ENCODE measurements around the gene LGALS4.
"Not testable (repeated sequence)": the region's sequence is repeated elsewhere in the genome, so short reads cannot be mapped to it uniquely, and the experiment has no call there.

The LGALS4 gene

GRCh38 chr19:38766276-38767047 lies 46.3 kb downstream of the LGALS4 start:
- DNase-seq: no peak

- DNase-seq: no peak
These were observed 47.5 kb downstream of the LGALS4 start for GRCh38 chr19:38765214-38765613.

- no peak for DNase-seq
These were observed 48.9 kb downstream of the LGALS4 start for GRCh38 chr19:38763795-38764220.

- DNase-seq: not testable (repeated sequence)
These were observed 50.8 kb downstream of the LGALS4 start for GRCh38 chr19:38761884-38762389.

- not testable (repeated sequence) for DNase-seq
These were observed 51.8 kb downstream of the LGALS4 start for GRCh38 chr19:38760805-38761517.

GRCh38 chr19:38759590-38760003 lies 53.1 kb downstream of the LGALS4 start:
- no peak for DNase-seq

- not testable (repeated sequence) for DNase-seq
These were observed 58.5 kb downstream of the LGALS4 start for GRCh38 chr19:38754196-38754595.

GRCh38 chr19:38753783-38754182 lies 59.0 kb downstream of the LGALS4 start:
- DNase-seq: not testable (repeated sequence)
